Muscle of leg (tissue), 11 donors: Measurements from ENCODE around the gene ETV3. TPM values are rescaled to one million over a fixed set of nuclear protein-coding genes. Genes with fewer than 3 reads are reported as not detected.
A peak's percentile ranks its signal among the peaks of the same experiment; 100 is the strongest.

Experiments
- DNase-seq: peaks from one replicate; pipeline ENCODE4 v3.0.0; 2013
- H3K27ac ChIP-seq: one replicate; pipeline ENCODE4 v1.5.1; 2013; ENCODE audit warnings: mild to moderate bottlenecking, low read length, control low read depth
- H3K27me3 ChIP-seq: one replicate; pipeline ENCODE4 v1.6.1; 2013; ENCODE audit warnings: low read length; ENCODE audit not compliant: control insufficient read depth, insufficient read depth
- H3K36me3 ChIP-seq: one replicate; pipeline ENCODE4 v1.6.1; 2013; ENCODE audit warnings: low read length; ENCODE audit not compliant: control insufficient read depth, insufficient read depth
- H3K4me1 ChIP-seq: one replicate; pipeline ENCODE4 v1.6.1; 2013; ENCODE audit warnings: low read length; ENCODE audit not compliant: control insufficient read depth, insufficient read depth
- H3K4me3 ChIP-seq: one replicate; pipeline ENCODE4 v1.5.1; 2013; ENCODE audit warnings: low read length, control low read depth
- H3K9me3 ChIP-seq: replicated peaks from 2 replicates; pipeline ENCODE4 v1.6.1; 2013; ENCODE audit warnings: low read depth, low read length; ENCODE audit not compliant: control insufficient read depth
- WGBS: methylation state at CpG from one replicate; pipeline ENCODE4 v1.1.5; 2013; ENCODE audit warnings: missing lambda C conversion rate; ENCODE audit not compliant: insufficient coverage; 5-methylcytosine and 5-hydroxymethylcytosine counted together
- polyA plus RNA-seq, 8 donors: library from polyadenylated mRNA; unstranded; fragments of 120-200 nt; gene quantifications; one replicate each; pipeline versions ENCODE4 v1.2.1 to v1.2.3, GENCODE V29; 2013; ENCODE audit warnings: inconsistent platforms in 1 of 8, low replicate concordance in 1 of 8; ENCODE audit not compliant: insufficient read length in 8 of 8, insufficient read depth in 1 of 8
- total RNA-seq: library from RNA; stranded (reverse); fragments of 120-200 nt; gene quantifications from one replicate; pipeline ENCODE4 v1.2.4, GENCODE V29; 2013

Gene ETV3
- total and polyA plus RNA-seq, 9 donors, result 9.8 to 21.2 (median 14.6) TPM

DNA sequence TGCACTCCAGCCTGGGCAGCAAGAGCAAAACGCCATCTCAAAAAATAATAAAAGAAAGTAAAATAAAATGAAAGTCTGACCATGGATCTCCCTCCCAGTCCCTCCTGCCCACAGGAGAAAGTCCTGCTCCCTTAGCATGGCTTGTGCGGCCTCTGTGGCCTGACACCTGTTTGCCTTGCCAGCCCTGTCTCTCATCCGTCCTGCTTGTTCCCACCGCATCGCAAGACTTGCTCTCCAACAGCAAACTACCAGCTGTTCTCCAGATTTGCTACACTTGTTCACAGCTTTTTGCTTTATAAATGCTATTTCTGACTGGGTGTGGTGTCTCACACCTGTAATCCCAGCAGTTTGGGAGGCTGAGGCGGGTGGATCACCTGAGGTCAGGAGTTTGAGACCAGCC is 41.3 kb downstream of the ETV3 start:
- Histone ChIP-seq H3K4me1 (peaks cover 8% of the 10 kb centered on the region), H3K27ac (no peak overlapping the region), H3K36me3 (no peaks in the 10 kb centered on the region), H3K9me3 (no peaks in the 10 kb centered on the region), H3K27me3 (no peaks in the 10 kb centered on the region), H3K4me3 (no peak overlapping the region)
- no peak for DNase-seq
- WGBS, result 0% methylated on average over 1 of the region's 6 CpGs

DNA sequence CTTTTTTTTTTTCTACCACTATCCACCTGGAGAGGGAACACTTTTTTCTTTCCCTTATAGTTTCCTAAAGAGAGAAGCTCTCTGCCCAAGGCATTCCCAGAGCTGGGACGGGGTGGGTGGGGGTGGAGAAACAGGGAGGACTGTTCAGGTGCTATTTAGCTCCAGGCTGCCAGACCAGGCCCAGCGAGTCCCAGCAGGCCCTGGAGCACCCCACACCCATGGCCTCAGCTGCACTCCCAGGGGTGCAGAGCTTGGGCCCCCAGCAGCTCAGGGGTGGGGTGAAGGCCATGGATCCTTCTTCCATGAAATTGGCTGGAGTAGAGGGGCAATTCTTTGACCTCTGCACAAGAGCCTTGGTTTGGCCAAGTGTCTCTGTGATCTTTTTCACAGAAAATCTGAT is 42.6 kb downstream of the ETV3 start:
- no peak overlapping the region for H3K4me3 ChIP-seq
- H3K27me3 ChIP-seq, result no peaks in the 10 kb centered on the region
- H3K4me1 ChIP-seq, result peaks cover 16% of the 10 kb centered on the region
- 83% methylated on average over 1 of the region's 2 CpGs for WGBS
- no peaks in the 10 kb centered on the region for H3K9me3 ChIP-seq
- no peaks in the 10 kb centered on the region for H3K36me3 ChIP-seq
- H3K27ac ChIP-seq, result no peak overlapping the region
- DNase-seq, result no peak

- Histone ChIP-seq H3K9me3 (no peaks in the 10 kb centered on the region), H3K27ac (no peak overlapping the region), H3K36me3 (no peaks in the 10 kb centered on the region), H3K4me1 (peaks cover 20% of the 10 kb centered on the region), H3K4me3 (no peak overlapping the region), H3K27me3 (no peaks in the 10 kb centered on the region)
- no peak for DNase-seq
- no CpG with 5 or more reads among the region's 4 CpGs for WGBS
Observed at GRCh38 chr1:157095091-157095490, 43.1 kb downstream of the ETV3 start.

- H3K4me3 ChIP-seq, result no peak overlapping the region
- peaks cover 20% of the 10 kb centered on the region for H3K4me1 ChIP-seq
- H3K9me3 ChIP-seq, result no peaks in the 10 kb centered on the region
- H3K27me3 ChIP-seq, result no peaks in the 10 kb centered on the region
- DNase-seq, result peak; percentile 66
- no peaks in the 10 kb centered on the region for H3K36me3 ChIP-seq
- WGBS, result 62% methylated on average over 3 of the region's 8 CpGs
- H3K27ac ChIP-seq, result no peak overlapping the region
Observed at GRCh38 chr1:157092831-157093230, 45.4 kb downstream of the ETV3 start.

- Histone ChIP-seq H3K36me3 (no peaks in the 10 kb centered on the region), H3K4me1 (peaks cover 20% of the 10 kb centered on the region), H3K27me3 (no peaks in the 10 kb centered on the region), H3K9me3 (no peaks in the 10 kb centered on the region), H3K27ac (no peak overlapping the region), H3K4me3 (no peak overlapping the region)
- WGBS, result no CpG with 5 or more reads among the region's 4 CpGs
- no peak for DNase-seq
Observed at GRCh38 chr1:157091668-157092273, 46.4 kb downstream of the ETV3 start.

GRCh38 chr1:157091186-157091585 is 47.0 kb downstream of the ETV3 start:
- Histone ChIP-seq H3K36me3 (no peaks in the 10 kb centered on the region), H3K27me3 (no peaks in the 10 kb centered on the region), H3K9me3 (no peaks in the 10 kb centered on the region), H3K27ac (no peak overlapping the region), H3K4me3 (no peak overlapping the region), H3K4me1 (peaks cover 20% of the 10 kb centered on the region)
- no peak for DNase-seq
- WGBS, result 96% methylated on average over 3 of the region's 4 CpGs

GRCh38 chr1:157090771-157091170 is 47.4 kb downstream of the ETV3 start:
- H3K9me3 ChIP-seq, result no peaks in the 10 kb centered on the region
- H3K27me3 ChIP-seq, result no peaks in the 10 kb centered on the region
- H3K27ac ChIP-seq, result peak overlapping the region; percentile 53
- H3K4me3 ChIP-seq, result no peak overlapping the region
- WGBS, result 51% methylated on average over 3 of the region's 3 CpGs
- DNase-seq, result no peak
- no peaks in the 10 kb centered on the region for H3K36me3 ChIP-seq
- H3K4me1 ChIP-seq, result peaks cover 20% of the 10 kb centered on the region

GRCh38 chr1:157090196-157090647 is 48.0 kb downstream of the ETV3 start:
- peak; percentile 96 for DNase-seq
- no peak overlapping the region for H3K4me3 ChIP-seq
- H3K27me3 ChIP-seq, result no peaks in the 10 kb centered on the region
- peak overlapping the region; percentile 53 for H3K27ac ChIP-seq
- 6% methylated on average over 10 of the region's 10 CpGs for WGBS
- no peaks in the 10 kb centered on the region for H3K9me3 ChIP-seq
- no peaks in the 10 kb centered on the region for H3K36me3 ChIP-seq
- H3K4me1 ChIP-seq, result peaks cover 20% of the 10 kb centered on the region

DNA sequence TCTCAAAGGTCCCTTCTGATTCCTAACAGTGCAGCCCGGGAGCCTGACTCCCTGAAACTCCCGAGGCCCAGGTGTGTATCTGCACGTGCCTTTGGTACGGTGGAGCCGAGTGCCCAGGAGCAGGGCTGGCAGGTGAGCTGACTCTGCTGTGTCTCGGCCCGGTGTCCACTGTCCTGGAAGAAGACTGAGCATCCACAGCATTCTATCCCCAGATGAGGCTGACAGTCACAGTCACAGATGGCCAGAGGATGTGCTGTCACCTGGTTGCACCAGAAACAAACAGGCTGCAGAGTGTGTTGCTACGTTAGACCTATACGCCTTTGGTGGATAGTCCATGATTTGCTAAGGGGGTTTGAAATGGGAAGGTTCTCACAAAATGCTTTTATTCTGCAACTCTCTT is 48.4 kb downstream of the ETV3 start:
- Histone ChIP-seq H3K27me3 (no peaks in the 10 kb centered on the region), H3K27ac (no peak overlapping the region), H3K4me1 (peaks cover 20% of the 10 kb centered on the region), H3K4me3 (no peak overlapping the region), H3K36me3 (no peaks in the 10 kb centered on the region), H3K9me3 (no peaks in the 10 kb centered on the region)
- DNase-seq, result no peak
- 80% methylated on average over 7 of the region's 9 CpGs for WGBS

DNA sequence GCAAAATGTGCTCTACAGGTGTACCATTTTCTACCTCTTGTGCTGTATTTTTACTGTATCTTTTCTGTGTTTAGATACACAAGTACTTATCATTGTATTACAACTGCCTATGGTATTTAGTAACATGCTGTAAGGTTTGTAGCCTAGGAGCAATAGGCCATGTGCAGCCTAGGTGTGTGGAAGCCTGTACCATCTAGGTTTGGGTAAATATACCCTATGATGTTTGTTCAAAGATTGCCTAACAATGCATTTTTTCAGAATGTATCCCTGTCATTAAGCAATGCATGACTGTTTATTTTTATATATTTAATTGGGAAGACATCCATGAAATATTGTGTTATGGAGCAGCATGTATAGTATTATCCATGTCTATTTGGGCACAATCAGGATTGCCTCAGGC is 49.6 kb downstream of the ETV3 start:
- DNase-seq, result no peak
- Histone ChIP-seq H3K27me3 (no peaks in the 10 kb centered on the region), H3K36me3 (no peaks in the 10 kb centered on the region), H3K27ac (no peak overlapping the region), H3K4me1 (peaks cover 20% of the 10 kb centered on the region), H3K4me3 (no peak overlapping the region), H3K9me3 (no peaks in the 10 kb centered on the region)

DNA sequence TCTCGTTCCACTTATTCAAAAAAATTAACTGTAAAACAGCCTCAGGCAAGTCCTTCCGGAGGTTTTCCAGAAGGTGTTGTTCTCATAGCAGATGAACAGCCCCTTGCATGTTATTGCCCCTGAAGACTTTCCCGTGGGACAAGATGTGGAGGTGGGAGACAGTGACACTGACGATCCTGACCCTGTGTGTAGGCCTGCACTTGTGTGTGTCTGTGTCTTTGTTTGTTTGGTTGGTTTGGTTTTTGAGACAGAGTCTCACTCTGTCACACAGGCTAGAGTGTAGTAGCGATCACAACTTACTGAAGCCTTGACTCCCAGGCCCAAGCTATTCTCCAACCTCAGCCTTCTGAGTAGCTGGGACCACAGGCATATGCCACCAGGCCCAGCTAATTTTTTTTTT is 51.2 kb downstream of the ETV3 start:
- no peak overlapping the region for H3K4me3 ChIP-seq
- 63% methylated on average over 1 of the region's 5 CpGs for whole genome bisulfite sequencing
- H3K36me3 ChIP-seq, result no peaks in the 10 kb centered on the region
- peaks cover 12% of the 10 kb centered on the region for H3K4me1 ChIP-seq
- H3K27ac ChIP-seq, result no peak overlapping the region
- H3K27me3 ChIP-seq, result no peaks in the 10 kb centered on the region
- no peak for DNase-seq
- H3K9me3 ChIP-seq, result no peaks in the 10 kb centered on the region
